GM23338 (cell line): Measurements from ENCODE around the gene MRFAP1. TPM values are rescaled to one million over a fixed set of nuclear protein-coding genes. Genes with fewer than 3 reads are reported as not detected.
A peak's percentile ranks its signal among the peaks of the same experiment; 100 is the strongest.

Experiments used
- ATAC-seq: fragments of 200-7000 bp; cut with Tn5 transposase; 3 replicates; pipeline ENCODE4 v1.9.1; 2020
- DNase-seq: peaks from one replicate; pipeline ENCODE4 v3.0.0-alpha.2; 2015; ENCODE audit warnings: low spot score
- H2AFZ ChIP-seq: fragments of 200-600 bp; sonication (generic); 2 replicates; pipeline ENCODE4 v1.8.0; 2016; ENCODE audit warnings: antibody characterized with exemption, mild to moderate bottlenecking, moderate library complexity
- H3F3A ChIP-seq: fragments of 200-600 bp; sonication (generic); replicated peaks from 2 replicates; pipeline ENCODE4 v1.8.0; 2017; ENCODE audit warnings: antibody characterized with exemption, mixed run types, low read depth
- H3K27ac ChIP-seq: fragments of 200-600 bp; sonication (generic); 2 replicates; pipeline ENCODE4 v1.6.1; 2016; ENCODE audit warnings: low read depth
- H3K27me3 ChIP-seq: fragments of 200-600 bp; sonication (generic); 2 replicates; pipeline ENCODE4 v1.8.0; 2016; ENCODE audit warnings: mild to moderate bottlenecking, mixed run types, moderate library complexity; ENCODE audit not compliant: insufficient read depth
- H3K36me3 ChIP-seq: fragments of 200-600 bp; sonication (generic); 2 replicates; pipeline ENCODE4 v1.8.0; 2016; ENCODE audit warnings: mild to moderate bottlenecking; ENCODE audit not compliant: insufficient read depth
- H3K4me1 ChIP-seq: fragments of 200-600 bp; sonication (generic); 2 replicates; pipeline ENCODE4 v1.8.0; 2016; ENCODE audit warnings: mild to moderate bottlenecking, moderate library complexity; ENCODE audit not compliant: insufficient read depth
- H3K4me2 ChIP-seq: fragments of 200-600 bp; sonication (generic); 2 replicates; pipeline ENCODE4 v1.7.1; 2017; ENCODE audit warnings: mixed run types
- H3K4me3 ChIP-seq: fragments of 200-600 bp; sonication (generic); 2 replicates; pipeline ENCODE4 v1.6.1; 2016; ENCODE audit warnings: mixed run types
- H3K79me2 ChIP-seq: fragments of 200-600 bp; sonication (generic); replicated peaks from 2 replicates; pipeline ENCODE4 v1.8.0; 2017; ENCODE audit warnings: mild to moderate bottlenecking; ENCODE audit not compliant: insufficient read depth
- H3K9me2 ChIP-seq: fragments of 200-600 bp; sonication (generic); 2 replicates; pipeline ENCODE4 v1.8.0; 2017; ENCODE audit not compliant: insufficient read depth
- H4K20me1 ChIP-seq: fragments of 200-600 bp; sonication (generic); replicated peaks from 2 replicates; pipeline ENCODE4 v1.8.0; 2017; ENCODE audit warnings: mild to moderate bottlenecking; ENCODE audit not compliant: insufficient read depth
- H3K27ac Mint-ChIP-seq: 2 replicates; pipeline ENCODE4 v1.8.0; 2020; ENCODE audit warnings: inconsistent platforms, mild to moderate bottlenecking, moderate library complexity, mixed read lengths
- H3K27me3 Mint-ChIP-seq: 3 replicates; pipeline ENCODE4 v1.8.0; 2022; ENCODE audit warnings: low read depth, mild to moderate bottlenecking, moderate library complexity, mixed read lengths, inconsistent platforms; ENCODE audit not compliant: insufficient read depth, poor library complexity
- H3K36me3 Mint-ChIP-seq: 3 replicates; pipeline ENCODE4 v1.8.0; 2021; ENCODE audit warnings: low read depth, mild to moderate bottlenecking, inconsistent platforms, moderate library complexity, mixed read lengths
- H3K4me1 Mint-ChIP-seq: 3 replicates; pipeline ENCODE4 v1.8.0; 2020; ENCODE audit warnings: mild to moderate bottlenecking, inconsistent platforms, mixed read lengths
- H3K4me3 Mint-ChIP-seq: 3 replicates; pipeline ENCODE4 v1.8.0; 2021; ENCODE audit warnings: moderate library complexity, mild to moderate bottlenecking, inconsistent platforms, mixed read lengths
- H3K9me3 Mint-ChIP-seq: 3 replicates; pipeline ENCODE4 v1.8.0; 2020; ENCODE audit warnings: moderate library complexity, mild to moderate bottlenecking, inconsistent platforms, mixed read lengths
- JUNB ChIP-seq: IDR thresholded peaks from one replicate; pipeline ENCODE4 v1.6.1; 2016; ENCODE audit warnings: antibody characterized with exemption; ENCODE audit not compliant: unreplicated experiment
- NANOG ChIP-seq: IDR thresholded peaks from 2 replicates; pipeline ENCODE4 v1.6.1; 2016; ENCODE audit warnings: antibody characterized with exemption, borderline replicate concordance
- ZNF114 ChIP-seq: fragments of 250-450 bp; sonication (Bioruptor Pico); IDR thresholded peaks from 2 replicates; pipeline ENCODE4 v1.5.0; 2020; ENCODE audit warnings: mild to moderate bottlenecking, moderate library complexity
- ZNF462 ChIP-seq: fragments of 250-450 bp; sonication (Bioruptor Pico); IDR thresholded peaks from 2 replicates; pipeline ENCODE4 v1.5.0; 2020; ENCODE audit warnings: mild to moderate bottlenecking, moderate library complexity
- polyA plus RNA-seq: library from polyadenylated mRNA; unstranded; fragments of >200 nt; fragmentation: Nextera tagmentation; extraction: Ambion mirVana; gene quantifications from 2 replicates; pipeline ENCODE4 v1.2.1, GENCODE V29; 2016
- total RNA-seq: library from RNA; depleted of rRNA; stranded (reverse); fragments of >200 nt; shearing (Covaris generic); gene quantifications from 2 replicates; pipeline ENCODE4 v1.2.3, GENCODE V29; 2014
- TF ChIP-seq, protein P1 (sequence below): IDR thresholded peaks from one replicate; pipeline ENCODE4 v1.6.1; 2018; ENCODE audit warnings: antibody characterized with exemption; ENCODE audit not compliant: unreplicated experiment
- TF ChIP-seq, protein P2 (sequence below), 2 experiments: fragments of 200-600 bp in 1 of 2; sonication (generic) in 1 of 2; conservative IDR thresholded peaks; 2 replicates each; pipeline versions ENCODE4 v1.5.1 to v1.6.1; 2016 to 2017; ENCODE audit warnings: antibody characterized with exemption in 2 of 2, low read depth in 2 of 2, mild to moderate bottlenecking in 2 of 2, moderate library complexity in 1 of 2

MRFAP1 gene
- total and polyA plus RNA-seq, 2 experiments from 2014 or later, result 154 to 288 TPM

GRCh38 chr4:6591313-6591712 lies 49.2 kb upstream of the MRFAP1 start (continued):
- no peak for TF ChIP-seq ZNF462 (CRISPR knock-in tag)
- no peak for TF ChIP-seq ZNF114 (CRISPR knock-in tag)
- TF ChIP-seq, protein P1, sequence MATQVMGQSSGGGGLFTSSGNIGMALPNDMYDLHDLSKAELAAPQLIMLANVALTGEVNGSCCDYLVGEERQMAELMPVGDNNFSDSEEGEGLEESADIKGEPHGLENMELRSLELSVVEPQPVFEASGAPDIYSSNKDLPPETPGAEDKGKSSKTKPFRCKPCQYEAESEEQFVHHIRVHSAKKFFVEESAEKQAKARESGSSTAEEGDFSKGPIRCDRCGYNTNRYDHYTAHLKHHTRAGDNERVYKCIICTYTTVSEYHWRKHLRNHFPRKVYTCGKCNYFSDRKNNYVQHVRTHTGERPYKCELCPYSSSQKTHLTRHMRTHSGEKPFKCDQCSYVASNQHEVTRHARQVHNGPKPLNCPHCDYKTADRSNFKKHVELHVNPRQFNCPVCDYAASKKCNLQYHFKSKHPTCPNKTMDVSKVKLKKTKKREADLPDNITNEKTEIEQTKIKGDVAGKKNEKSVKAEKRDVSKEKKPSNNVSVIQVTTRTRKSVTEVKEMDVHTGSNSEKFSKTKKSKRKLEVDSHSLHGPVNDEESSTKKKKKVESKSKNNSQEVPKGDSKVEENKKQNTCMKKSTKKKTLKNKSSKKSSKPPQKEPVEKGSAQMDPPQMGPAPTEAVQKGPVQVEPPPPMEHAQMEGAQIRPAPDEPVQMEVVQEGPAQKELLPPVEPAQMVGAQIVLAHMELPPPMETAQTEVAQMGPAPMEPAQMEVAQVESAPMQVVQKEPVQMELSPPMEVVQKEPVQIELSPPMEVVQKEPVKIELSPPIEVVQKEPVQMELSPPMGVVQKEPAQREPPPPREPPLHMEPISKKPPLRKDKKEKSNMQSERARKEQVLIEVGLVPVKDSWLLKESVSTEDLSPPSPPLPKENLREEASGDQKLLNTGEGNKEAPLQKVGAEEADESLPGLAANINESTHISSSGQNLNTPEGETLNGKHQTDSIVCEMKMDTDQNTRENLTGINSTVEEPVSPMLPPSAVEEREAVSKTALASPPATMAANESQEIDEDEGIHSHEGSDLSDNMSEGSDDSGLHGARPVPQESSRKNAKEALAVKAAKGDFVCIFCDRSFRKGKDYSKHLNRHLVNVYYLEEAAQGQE, result no peak
- TF ChIP-seq NANOG, result no peak
- TF ChIP-seq JUNB, result no peak

DNA sequence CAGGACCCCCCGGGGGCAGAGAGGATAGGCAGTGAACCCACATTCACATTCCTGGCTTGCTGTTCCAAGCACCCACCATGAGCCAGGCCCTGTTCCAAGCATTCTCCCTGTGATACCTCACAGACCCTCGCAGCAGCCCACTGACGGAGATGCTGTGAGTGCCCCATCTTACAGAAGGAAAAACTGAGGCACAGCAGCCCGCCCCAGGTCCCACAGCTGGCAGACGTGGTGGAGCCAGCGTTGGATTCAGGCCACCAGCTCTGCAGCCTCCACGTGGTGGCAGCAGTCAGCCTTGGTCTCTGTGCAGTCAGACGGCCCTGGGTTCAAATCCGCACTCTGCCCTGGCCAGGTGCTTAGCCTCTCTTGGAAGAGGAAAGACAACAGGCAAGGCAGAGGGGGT lies 48.7 kb upstream of the MRFAP1 start:
- ATAC-seq, result no peak
- H2AFZ ChIP-seq, result no peak overlapping the region
- no peaks in the 10 kb centered on the region for H3K27me3 ChIP-seq
- Mint-ChIP-seq H3K27ac (no peak overlapping the region), H3K36me3 (no peaks in the 10 kb centered on the region), H3K27me3 (peaks cover 9% of the 10 kb centered on the region), H3K9me3 (no peaks in the 10 kb centered on the region; the same call in 2 of the 3 replicates), H3K4me1 (no peaks in the 10 kb centered on the region), H3K4me3 (no peak overlapping the region)
- H4K20me1 ChIP-seq, result no peaks in the 10 kb centered on the region
- H3K27ac ChIP-seq, result no peak overlapping the region
- no peak overlapping the region for H3K4me2 ChIP-seq
- TF ChIP-seq, protein P2, sequence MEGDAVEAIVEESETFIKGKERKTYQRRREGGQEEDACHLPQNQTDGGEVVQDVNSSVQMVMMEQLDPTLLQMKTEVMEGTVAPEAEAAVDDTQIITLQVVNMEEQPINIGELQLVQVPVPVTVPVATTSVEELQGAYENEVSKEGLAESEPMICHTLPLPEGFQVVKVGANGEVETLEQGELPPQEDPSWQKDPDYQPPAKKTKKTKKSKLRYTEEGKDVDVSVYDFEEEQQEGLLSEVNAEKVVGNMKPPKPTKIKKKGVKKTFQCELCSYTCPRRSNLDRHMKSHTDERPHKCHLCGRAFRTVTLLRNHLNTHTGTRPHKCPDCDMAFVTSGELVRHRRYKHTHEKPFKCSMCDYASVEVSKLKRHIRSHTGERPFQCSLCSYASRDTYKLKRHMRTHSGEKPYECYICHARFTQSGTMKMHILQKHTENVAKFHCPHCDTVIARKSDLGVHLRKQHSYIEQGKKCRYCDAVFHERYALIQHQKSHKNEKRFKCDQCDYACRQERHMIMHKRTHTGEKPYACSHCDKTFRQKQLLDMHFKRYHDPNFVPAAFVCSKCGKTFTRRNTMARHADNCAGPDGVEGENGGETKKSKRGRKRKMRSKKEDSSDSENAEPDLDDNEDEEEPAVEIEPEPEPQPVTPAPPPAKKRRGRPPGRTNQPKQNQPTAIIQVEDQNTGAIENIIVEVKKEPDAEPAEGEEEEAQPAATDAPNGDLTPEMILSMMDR (conservative IDR thresholded peaks at IDR 0.05; ENCODE audit: low read depth in 2 of 2), result peak in 1 of 2 experiments; percentile 50; a peak in 2 of 4 replicates
- TF ChIP-seq, protein P1, result no peak
- no peaks in the 10 kb centered on the region for H3K79me2 ChIP-seq
- H3F3A ChIP-seq, result no peaks in the 10 kb centered on the region
- H3K9me2 ChIP-seq, result no peaks in the 10 kb centered on the region
- no peak for DNase-seq
- H3K36me3 ChIP-seq, result no peaks in the 10 kb centered on the region
- H3K4me3 ChIP-seq, result no peak overlapping the region
- no peaks in the 10 kb centered on the region for H3K4me1 ChIP-seq
